GM18861 (cell line): ENCODE results near the gene HS6ST2.

Source experiments
- ATAC-seq: cut with Tn5 transposase; IDR thresholded peaks from one replicate; pipeline ENCODE4 v1.9.1; 2021; ENCODE audit not compliant: unreplicated experiment

Gene HS6ST2

DNA sequence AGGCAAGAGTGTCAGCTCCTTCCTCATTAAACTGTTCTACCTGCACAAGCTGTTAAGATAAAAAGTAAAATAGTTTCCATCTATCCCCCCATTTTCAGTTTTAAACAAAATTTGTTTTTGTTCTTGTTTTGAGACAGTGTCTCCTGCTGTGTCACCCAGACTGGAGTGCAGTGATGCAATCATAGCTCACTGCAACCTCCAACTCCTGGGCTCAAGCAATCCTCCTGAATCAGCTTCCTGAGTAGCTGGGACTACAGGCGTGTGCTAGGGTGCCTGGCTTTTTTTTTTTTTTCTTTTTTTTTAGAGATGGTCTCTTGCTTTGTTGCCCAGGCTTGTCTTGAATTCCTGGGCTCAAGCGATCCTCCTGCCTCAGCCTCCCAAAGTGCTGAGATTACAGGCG lies 105.4 kb downstream of the HS6ST2 start:
- ATAC-seq, result no peak

DNA sequence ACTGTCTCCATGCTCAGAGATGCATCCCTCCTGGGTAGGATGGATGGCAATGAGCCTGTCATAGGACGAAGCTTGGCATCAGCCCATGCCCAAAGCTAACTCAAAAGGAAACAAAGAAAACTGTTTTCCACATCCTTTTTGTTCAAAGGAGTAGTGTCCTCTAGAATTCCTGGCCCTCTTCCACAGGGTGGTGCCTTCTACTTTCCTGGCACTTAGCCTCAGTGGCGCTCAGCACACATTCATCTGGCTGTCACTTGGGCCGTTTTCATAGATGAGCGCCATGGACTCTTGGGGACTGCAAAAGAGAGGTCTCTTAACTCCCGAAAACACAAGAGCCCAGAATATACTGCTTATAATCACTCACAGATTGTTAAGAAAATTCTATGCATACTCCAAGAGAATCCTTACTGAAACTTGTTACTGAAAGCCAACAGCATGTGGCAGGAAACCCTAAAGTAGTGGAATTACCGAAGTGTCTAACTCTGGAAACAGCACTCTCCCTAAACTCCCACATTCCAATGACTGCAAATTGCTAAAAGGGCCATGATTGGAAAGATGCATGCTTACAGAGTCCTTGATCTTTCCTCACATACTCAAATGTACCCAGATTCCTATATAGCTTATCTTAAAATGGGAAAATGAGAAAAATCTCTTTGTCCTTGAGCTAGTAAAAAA lies 110.0 kb downstream of the HS6ST2 start:
- ATAC-seq, result no peak

DNA sequence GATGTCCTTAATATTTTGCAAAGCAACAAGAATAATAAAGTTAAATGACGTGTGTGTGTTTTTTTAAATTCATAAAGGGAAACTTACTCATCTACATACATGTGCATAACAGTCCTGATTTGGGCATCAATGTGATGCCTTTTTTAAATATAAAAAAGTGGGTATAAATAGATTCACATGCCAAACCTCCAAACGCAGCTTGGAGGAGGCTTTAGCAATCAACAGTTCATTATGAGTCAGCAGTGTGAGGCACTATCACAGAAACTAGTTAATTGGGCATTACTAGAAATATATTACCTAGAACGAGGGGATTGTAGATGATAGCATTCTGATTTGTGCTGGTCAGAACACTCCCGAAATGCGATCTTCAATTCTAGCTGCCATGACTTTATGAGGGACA lies 115.1 kb downstream of the HS6ST2 start:
- no peak for ATAC-seq

DNA sequence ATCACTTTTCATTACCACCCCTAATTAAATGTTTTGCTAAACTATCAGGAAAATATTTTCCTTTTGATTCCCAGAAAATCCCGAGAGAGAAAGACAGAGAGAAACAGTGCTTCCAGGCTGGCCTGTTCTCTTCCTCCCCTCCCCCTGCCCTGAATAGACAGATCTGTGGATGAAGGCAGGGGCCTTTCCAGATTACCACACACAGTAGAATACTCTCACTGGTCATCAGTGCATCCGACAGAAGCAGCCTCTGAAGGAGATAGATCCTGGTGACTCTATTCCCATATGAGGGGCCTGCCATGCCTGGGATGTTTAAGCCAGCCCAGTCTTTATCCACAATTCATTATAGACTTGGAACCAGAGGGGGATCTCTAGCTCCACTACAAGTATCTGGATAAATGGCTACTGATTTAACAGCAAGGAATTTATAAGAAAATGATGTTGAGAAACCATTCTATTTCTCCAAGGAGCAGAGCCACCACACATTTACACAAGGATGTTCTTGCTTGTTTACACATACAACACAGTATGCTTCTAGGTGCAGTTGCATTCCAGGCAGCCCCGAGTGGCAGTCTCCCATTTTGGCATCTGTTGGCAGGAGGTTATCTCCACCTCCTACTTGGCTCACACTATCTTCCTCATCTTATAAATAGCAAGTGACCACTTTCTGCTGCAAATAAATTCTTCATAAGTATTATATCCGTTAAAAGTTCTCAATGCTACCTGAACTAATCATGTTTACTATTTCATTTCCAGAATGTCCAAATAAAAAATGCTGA lies 115.8 kb downstream of the HS6ST2 start:
- no peak for ATAC-seq

DNA sequence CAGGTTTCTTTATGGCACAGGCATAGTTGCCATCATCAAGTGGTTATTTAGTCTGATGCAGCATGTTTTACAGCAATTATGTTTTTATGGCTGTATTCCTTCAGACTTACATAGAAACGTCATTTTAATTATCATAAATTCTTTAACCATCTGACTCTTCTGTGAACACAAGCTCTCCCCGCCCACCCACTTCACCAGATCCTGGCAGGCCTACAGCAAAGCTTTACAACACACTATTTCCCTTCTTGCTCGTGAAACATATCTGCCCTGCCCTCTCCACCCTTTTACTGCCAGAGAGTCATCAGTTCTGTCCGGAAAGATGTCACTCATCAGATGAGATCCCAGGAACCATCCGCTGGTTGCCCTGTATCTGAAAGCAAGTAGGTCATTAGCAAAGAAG lies 120.5 kb downstream of the HS6ST2 start:
- ATAC-seq, result no peak

DNA sequence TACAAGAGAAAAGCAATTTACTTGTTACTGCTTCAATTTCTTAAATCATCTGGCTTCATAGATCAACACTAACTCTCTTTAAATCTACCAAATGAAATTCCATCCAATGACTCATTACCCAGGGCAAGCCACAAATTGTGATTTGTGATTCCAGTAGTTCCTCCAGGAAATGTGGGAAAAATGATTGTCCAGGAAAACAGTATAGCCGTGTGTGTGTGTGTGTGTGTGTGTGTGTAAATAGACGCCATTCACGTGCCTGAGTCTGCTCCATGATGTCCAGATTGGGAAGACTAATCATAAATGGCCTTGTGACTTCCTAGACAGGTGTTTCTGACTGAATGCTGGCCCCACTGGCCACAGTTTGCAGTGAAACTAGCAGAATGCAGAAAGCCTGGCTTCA lies 121.3 kb downstream of the HS6ST2 start:
- ATAC-seq, result no peak

DNA sequence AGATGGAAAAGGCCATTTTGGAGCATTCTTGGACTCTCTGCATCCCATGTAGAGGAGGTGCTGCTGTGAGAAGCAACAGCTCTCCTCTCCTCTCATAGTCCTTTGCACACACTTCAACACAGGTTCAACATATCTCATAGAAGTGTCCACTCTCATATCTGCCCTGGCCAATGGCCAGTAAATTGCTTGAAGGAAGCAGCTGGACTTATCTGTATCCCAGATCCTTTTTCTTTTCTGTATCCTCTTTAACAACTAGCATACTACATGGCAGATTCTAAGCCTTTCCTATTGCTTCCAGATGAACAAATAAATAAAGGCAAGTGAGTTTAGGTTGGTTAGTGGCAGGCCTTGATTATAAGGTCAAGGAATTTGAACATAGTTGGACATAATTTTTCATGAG lies 122.0 kb downstream of the HS6ST2 start:
- ATAC-seq, result no peak

DNA sequence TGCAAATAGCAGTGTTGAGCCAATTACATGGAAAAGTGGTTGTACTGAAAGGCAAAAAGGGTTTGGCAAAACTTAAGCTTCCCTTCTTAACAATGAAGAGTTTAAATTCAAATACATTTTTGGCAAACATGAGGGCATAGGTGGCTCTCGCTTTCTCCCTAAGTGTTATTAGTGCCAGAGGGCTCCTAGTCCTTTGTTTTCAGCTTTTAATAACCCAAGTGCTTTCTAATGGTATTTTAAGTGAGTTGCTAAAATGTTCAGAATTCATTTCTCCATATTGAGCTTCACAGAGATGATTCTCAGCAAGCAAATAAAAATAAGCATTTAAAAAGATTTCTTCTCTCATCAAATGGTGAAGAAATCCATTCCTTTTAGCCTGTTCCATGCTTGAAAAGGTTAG lies 123.7 kb downstream of the HS6ST2 start:
- no peak for ATAC-seq

DNA sequence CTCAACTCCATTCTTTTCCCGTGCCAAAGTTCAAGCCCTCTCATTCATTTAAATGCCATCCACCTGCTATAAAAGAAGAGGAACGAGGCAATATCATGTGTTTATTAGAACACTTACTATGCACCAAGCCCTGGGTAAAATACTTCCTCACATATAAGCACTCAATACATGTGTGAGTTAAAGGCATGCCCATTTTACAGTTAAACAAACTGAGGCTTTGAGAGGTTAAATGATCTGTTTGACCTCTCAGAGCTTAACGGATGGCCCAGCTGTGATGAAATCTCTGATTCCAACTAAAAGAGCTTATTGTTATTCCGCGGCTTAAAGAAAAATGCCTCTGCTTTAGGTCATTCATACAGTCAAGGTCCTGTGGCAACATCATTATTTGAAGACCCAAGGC lies 124.3 kb downstream of the HS6ST2 start:
- ATAC-seq, result no peak

DNA sequence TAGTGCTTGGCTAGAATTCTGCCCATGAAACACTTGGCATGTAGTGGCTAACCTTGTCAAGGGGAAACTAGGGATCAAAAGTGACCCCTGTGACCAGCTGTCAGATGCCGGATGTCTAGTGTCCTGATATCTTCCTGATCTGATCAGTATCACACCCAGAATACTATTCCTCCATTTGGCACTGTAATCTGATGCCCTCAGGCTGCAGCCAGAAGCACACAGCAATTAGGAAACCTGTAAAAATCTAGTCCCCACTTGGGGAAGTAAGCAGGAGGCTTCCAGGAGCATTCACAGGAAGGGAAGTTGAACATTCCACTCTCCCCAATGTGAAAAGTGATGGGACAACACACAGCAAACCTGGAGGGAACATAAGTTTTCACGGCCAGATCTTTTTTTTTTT lies 125.1 kb downstream of the HS6ST2 start:
- no peak for ATAC-seq

DNA sequence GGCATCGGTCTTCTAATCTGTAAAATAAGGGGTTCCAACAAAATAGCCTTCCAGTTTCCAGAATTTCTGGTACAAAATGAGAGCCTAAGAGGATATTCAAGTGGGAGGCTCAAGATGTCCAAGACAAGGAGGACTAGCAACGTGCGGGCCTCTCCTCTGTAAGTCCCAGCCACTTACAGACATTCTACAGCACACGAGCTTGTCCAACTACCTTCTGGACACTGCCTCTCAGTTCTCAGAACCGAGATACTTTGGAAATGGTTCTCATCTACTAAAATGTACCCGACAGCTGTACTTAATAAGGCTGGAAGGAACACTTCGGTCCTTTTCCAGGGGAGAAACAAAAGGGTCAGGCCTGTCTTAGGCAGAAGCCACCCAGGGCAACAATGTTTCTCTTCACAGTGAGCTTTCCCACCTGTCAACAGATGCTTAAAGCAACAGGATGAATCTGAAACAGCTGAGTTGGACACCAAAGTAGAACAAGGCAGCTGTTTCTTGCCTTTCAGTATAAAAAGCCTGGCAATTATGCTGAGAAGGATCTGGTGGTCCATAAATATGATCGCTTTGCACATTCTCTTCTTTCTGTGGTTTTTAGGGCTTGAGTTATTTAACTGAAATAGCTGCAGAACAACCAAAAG lies 127.0 kb downstream of the HS6ST2 start:
- ATAC-seq, result no peak

DNA sequence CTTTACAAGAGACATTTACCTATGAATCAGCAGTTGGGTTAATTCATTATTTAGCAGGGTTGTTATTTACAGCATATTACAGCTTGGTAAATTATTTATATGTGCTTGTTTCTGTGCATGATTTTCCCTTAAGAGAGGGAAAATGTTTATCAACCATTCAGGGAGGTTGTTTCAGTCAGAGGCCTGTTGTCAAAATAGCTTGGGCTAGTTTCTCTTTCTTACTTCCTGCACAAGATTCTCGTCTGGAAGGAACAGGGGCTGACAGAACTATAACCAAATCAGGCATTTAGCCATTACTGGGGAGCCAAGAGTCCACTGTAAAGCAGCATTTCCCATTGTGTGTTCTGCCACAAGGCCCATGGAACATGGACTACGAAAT lies 135.8 kb downstream of the HS6ST2 start:
- ATAC-seq, result no peak

DNA sequence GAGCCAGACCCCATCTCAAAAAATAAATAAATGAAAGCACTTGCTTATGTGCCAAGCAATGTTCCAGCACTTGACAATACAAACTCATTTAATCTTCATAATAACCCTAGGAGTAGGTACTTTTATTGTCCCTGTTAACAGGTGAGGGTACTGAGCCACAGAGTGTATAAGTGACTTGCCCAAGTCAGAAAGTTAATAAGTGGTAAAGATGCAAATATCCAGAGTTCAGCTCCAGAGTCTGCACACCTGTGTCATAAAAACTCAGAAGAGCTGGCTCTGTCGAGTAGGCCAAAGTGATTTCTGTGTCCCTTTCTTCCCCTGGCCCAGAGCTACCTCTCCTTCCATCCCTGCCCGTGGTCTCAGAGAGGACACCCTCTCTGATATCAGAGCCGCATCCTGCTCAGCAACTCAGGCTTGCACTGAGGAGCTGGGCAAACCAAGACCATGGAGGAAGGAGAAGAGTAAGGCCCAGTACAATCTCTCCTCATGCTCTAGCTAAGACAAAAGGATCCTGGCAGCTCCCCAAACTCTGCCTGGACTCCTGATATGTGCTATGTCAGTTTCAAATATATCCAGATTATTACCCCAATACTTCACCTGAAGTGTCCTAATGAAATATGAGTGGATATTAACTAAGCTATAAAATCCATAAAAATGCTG lies 136.3 kb downstream of the HS6ST2 start:
- ATAC-seq, result peak; percentile 64

DNA sequence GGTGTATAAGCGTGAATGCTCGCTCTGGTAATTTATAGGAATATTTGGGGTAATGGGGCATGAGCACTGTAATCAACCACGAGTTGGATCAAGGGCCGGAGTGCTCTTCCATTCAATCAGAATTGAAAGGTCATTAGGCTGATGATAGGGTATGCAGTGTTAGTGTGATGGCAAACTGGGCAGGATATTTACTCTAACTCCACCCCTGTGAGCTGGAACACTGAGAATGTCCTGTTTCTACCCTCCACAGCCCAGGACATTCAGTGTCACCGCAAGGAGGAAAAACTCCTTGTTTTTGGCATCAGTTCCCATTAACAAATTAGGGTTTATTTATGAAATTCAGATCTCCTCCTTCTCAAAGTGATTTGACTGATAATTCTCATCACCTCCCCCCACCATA lies 137.8 kb downstream of the HS6ST2 start:
- ATAC-seq, result no peak

DNA sequence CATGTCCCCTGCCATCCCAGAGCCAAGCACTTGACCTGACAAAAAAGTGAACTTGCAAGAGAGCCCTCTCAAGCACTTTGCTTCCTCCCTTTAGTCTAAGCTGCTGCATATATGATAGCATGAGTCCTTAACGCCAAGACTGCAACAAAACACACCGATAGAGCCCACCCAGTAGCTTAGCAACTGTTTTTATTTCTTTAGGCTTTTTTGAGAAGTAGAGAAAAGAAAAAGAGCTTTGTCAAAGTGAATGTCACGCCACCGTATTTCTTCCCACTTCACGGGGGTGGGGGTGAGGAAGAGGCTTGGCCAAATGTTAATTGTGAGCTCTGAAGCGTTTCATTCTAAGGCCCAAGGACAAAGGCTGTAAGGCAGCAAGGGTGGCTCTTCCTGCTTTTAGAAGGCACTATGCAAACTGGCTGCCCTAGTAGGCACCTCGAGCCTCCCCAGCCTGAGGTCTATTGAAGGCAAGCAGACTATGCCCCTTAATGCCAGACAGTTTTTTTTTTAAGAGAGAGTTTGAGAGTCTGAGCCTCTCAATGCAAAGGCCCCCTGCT lies 138.6 kb downstream of the HS6ST2 start:
- ATAC-seq, result no peak

DNA sequence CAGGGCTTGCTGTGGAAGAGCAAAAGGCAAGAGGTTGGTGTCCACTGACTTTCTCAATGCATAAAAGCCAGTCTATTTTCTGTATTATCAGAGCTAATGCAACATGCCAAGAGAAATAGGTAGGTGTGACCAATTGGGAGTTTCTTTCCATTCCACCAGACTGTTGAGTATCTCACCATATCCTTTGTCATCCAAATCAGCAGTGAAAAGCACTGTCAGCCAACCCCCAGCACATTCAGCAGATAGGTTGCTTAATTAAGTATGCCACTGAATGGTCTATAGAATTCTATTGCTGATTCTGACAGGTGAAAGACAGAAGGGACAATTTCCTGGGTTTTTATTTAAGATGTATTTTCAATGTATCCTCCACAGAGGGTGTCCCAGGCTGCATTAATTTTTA lies 139.8 kb downstream of the HS6ST2 start:
- ATAC-seq, result no peak

DNA sequence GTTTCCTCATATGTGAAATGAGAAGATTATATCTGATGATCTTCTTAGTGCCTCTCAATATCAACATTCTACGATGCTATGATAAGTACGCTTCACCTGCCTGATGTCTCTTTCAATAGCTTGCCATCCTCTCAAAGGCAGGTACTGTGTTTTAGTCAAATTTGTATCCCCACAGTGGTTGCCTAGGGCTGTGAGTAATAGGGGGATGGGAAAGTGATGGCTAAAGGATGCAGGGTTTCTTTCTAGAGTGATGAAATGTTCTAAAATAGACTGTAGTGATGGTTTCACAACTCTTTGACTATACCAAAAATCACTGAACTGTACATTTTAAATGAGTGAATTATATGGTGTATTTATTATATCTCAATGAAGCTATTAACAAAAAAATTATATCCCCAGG lies 142.8 kb downstream of the HS6ST2 start:
- ATAC-seq, result no peak

DNA sequence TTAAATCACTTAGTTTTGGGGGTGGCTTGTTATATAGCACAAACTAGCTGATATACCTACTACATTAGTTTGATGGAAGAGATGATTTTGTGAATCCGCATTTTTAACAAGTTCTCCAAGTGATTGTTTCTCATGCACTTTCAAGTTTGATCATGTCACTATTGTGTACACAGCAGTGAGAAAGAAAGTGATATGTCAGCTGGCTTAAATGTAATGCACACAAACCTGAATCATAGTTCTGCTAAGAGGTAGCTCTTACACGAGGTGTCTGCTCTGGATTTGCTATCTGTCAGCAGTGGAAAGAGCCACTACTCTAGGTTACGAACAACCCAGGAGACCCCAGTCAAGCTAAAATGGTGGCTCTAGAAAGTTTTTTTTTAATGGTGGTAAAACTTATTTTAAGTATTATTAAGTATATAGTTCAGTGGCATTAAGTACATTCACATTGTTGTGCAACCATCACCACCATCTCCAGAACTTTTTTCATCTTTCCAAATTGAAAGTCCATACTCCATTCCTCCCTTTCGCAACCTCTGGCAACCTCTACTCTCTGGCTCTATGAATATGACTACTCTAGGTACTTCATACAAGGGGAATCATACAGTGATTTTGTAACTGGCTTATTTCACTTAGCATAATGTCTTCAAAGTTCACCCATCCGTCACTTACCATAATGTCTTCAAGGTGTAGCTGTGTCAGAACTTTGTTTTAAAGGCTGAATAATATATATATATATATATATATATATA lies 147.3 kb downstream of the HS6ST2 start:
- ATAC-seq, result no peak

DNA sequence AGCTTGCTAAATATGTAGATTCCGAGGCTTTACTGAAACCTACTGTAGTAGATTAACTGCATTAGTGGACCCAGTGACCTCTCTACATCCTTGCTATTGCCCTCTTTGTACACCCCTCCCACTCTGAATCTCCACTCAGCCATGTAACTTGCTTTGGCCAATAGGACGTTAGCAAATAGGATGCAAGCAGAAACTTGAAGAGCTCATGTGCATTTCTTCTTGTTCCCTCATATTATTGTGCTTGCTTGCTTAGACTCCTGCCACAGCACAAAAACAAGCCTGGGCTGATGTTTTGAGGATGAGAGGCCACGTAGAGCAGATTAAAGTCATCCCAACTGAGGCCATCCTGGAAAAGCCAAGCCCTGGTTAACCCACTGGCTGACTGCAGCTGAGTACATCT lies 147.9 kb downstream of the HS6ST2 start:
- ATAC-seq, result no peak

DNA sequence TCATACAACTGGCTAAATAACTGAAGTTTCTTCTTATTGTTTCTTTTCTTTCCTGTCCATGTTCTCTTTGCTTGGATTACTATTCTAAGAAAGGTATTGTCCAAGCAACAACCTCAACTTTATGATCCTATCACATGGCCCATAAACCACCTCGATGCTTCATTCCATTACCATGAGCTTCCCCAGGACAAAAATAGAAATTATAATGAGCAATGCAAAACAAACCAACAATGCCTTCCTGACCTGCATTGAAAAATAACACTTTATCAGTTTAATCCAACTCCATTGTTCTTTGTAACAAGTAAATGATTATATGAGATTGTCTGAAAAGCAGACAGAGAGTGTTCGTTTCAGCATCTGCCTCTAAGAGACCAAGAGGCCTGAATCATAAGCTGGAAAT lies 148.8 kb downstream of the HS6ST2 start:
- no peak for ATAC-seq
